ACHN (cell line): ENCODE measurements around the gene ARID3B.

Source experiments
- DNase-seq: peaks from one replicate; pipeline ENCODE4 v3.0.0-alpha.2; 2015
- in situ Hi-C: cut with HindIII; loops from 2 replicates; pipeline ENCODE4 v1.10.0; 2017; ENCODE audit warnings: low sequenced_read_pairs, low pct_ligation_motif_present, low pct_unique_long_range_greater_than_20kb

The ARID3B gene

GRCh38 chr15:74613089-74613952 is 72.3 kb downstream of the ARID3B start:
- in situ Hi-C loops, result no loop called here
- DNase-seq, result no peak

DNA sequence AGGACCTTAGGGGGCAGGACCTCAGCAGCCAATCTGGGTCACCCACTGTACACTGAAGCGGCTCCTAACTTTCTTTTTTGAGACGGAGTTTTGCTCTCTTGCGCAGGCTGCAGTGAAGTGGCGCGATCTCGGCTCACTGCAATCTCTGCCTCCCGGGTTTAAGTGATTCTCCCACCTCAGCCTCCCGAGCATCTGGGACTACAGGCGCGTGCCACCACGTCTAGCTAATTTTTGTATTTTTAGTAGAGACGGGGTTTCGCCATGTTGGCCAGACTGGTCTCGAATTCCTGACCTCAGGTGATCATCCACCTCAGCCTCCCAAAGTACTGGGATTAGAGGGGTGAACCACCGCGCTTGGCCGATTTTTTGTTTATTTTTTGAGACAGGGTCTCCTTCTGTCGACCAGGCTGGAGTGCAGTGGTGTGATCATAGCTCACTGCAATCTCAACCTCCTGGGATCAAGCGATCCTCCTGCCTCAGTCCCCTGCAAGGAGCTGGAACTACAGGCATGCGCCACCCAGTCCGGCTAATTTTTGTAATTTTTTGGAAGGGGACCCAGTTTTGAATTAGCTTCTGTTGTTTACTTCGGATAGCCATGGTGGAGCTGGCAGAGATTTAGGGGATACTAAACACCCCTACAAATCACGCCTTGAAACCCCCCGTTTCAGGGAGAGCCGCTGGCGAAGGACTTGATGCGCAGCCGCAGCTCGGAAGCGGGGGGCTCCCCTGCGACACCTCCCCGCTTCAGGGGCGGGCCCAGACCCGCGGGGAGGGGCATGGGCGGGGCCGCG is 73.1 kb downstream of the ARID3B start:
- DNase-seq, result no peak
- in situ Hi-C loops, result no loop called here

- DNase-seq, result peak; percentile 69
- in situ Hi-C loops, result no loop called here
These were observed 73.9 kb downstream of the ARID3B start for GRCh38 chr15:74614744-74615507.

DNA sequence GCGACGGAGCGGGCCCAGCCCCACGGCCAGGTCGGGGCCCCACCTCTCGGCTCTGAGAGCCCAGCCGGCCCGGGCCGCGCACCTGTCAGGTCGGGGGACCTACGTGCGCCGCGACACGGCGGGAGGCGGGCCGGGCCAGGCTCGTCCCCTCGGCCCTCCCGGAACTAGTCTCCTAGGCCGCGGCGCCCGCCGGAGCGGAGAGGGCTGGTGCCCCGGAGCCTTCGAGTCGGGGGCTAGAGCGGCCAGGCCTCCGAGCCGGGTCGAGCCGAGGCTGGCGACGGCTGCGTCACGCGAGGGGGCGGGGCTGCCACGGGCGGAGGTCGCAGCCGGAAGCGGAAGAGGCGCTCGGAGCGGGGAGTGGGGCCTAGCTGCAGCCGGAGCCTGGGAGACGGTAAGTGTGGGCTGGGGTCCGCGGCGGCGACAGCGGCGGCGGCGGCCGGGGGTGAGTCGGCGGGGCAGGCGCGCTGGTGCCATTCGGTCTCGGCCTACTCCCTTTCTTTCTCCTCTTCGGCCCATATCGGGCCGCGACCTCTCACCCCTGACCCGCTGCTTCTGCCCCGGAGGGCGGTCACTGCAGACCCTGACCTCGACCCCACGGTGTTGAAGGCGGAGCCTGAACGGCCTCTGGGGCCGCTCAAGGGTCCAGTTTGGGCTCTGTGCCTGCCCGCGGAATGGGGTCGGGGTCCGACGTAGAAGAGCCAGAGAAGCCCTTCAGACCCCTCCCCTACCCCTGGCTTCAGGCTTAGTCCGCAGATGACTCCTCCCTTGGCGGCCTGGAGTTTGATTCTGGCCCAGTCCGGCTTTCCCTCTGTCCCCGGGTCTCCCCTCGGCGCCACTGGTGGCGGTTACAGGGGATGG is 74.7 kb downstream of the ARID3B start, which contains the start of gene CLK3:
CLK3 (plus strand) TSS at position 329 of the 858 bp plus-strand sequence. CDS start 3,361 bp downstream, outside the sequence.
- in situ Hi-C loops, result no loop called here
- peak; percentile 89 for DNase-seq

GRCh38 chr15:74616366-74616939 is 75.4 kb downstream of the ARID3B start:
- peak; percentile 68 for DNase-seq
- in situ Hi-C loops, result no loop called here

DNA sequence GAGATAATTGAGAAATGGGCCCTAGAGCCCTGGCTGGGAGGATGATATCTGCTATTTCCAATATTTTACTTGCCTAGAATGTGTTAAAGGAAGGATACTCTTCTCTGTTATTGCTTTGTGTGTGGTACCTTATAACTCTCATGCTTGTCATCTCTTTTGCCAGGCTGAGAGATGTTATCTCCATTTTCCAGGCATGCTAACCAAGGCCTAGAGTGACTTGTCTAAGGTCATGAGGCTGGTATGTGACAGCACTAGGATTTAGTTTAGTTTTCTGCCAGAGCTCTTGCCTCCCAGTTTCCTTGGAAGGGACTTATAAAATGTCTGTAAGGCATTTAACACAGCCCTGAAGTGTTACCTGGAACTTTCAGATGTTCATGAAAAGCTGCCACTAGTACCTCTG is 76.0 kb downstream of the ARID3B start:
- no peak for DNase-seq
- in situ Hi-C loops, result no loop called here

GRCh38 chr15:74618841-74619596 is 78.0 kb downstream of the ARID3B start:
- no peak for DNase-seq
- in situ Hi-C loops, result no loop called here

GRCh38 chr15:74619916-74620635 is 79.1 kb downstream of the ARID3B start:
- DNase-seq, result no peak
- in situ Hi-C loops, result no loop called here

DNA sequence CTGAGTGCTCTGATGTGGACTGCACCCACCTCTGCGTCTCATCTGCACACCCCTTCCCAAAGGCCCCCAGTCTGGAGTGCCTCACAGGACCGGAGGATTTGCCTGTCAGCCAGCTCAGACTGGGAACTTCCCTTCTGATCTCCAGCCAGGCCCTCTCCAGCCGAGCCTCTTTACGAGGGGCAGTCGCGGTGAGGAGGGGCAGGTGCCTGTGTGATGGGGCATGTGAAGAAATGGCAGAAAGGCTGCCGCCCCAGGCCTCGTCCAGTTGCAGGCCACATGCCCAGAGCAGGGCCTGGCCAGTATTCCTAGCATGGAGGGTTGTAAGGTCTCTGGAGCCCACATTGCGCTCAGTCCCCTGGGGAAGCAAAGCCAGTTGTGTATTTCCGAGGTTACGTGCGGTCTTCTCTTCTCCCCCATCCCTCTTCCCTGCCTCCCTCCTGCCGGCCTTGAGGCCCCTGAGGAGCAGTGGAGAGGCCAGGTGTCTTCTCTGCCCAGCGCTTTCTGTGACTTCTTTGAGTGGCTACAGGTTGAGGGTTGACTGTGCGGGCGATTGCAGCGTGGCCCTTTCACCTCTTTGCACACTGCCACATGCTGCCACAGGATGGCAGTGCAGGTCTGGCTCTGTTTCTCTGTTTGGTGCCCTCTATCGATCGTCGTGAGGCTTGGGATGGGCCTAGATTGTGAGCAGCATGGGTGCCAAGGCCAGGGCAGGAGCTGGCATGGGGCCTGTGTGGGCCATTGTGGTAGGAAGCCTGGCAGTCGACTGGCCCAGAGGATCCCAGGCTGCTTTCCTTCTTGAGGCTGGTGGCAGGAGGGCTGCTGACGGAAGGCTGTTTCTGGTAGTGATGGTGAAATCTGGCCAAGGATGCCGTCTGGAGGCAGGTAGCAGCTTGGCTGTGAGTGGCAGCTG is 79.9 kb downstream of the ARID3B start:
- in situ Hi-C loops, result no loop called here
- DNase-seq, result peak; percentile 85

GRCh38 chr15:74621546-74621920 is 80.5 kb downstream of the ARID3B start:
- no peak for DNase-seq
- in situ Hi-C loops, result no loop called here

DNA sequence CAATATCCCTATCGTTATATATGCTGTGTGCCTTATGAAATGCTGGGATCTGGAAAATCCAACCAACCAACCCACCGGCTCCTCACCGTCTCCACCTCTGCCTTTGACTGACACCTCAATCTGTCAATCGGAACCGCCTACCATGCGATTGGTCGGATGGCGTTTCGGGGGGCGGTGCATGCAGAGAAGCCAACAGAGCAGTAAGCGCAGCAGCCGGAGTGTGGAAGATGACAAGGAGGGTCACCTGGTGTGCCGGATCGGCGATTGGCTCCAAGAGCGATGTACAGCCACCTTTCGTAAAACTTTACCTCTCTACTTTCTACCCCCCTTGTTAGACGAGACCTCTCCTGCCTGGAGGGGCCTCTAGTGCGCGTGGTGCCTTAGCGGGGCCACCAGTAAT is 80.9 kb downstream of the ARID3B start:
- no peak for DNase-seq
- in situ Hi-C loops, result no loop called here

GRCh38 chr15:74622758-74623157 is 81.7 kb downstream of the ARID3B start:
- in situ Hi-C loops, result no loop called here
- DNase-seq, result no peak

- DNase-seq, result no peak
- in situ Hi-C loops, result no loop called here
These were observed 83.1 kb downstream of the ARID3B start for GRCh38 chr15:74624020-74624602.

GRCh38 chr15:74625693-74626092 is 84.7 kb downstream of the ARID3B start:
- in situ Hi-C loops, result loop anchor here (25.0 kb wide), 1 partner anchor 137 kb away; no protein-coding TSS in a partner anchor
- no peak for DNase-seq

DNA sequence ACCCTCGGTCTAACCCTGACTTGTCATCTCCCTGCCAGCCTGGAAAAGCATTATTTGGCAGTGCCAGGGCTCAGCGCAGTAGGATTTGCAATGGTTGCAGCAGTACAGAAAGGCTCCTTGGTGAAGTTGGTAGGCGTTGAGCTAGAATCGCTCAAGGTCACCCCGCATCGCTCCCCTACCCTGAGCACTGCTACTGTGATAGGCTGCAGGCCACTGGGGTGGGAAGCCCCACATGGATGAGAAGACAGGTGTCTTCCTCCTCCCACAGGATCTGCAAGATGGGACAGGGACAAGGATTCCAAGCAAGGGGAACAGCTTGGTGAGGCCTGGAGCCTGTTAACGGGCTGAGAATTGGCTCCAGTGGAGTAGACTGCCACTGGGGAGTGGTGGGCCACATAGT is 85.3 kb downstream of the ARID3B start:
- in situ Hi-C loops, result loop anchor here (25.0 kb wide), 1 partner anchor 136 kb away; no protein-coding TSS in a partner anchor
- DNase-seq, result no peak
